Natural killer cell (primary cell): ENCODE data around the gene SCAPER. TPM values are rescaled to one million over a fixed set of nuclear protein-coding genes. Genes with fewer than 3 reads are reported as not detected.

Source experiments
- ATAC-seq, 3 donors: fragments of 150-1000 bp in 2 of 3; fragments of 200-7000 bp in 1 of 3; cut with Tn5 transposase; 1 replicate in 1 of 3; 2 replicates in 2 of 3; pipeline ENCODE4 v1.10.0; 2021; ENCODE audit warnings: mild to moderate bottlenecking in 2 of 3, moderate library complexity in 2 of 3
- DNase-seq, 2 donors: peaks; one replicate each; pipeline versions ENCODE4 v3.0.0 to v3.0.0-alpha.2; 2013 to 2021; ENCODE audit warnings: mixed read lengths in 1 of 2
- H3K27ac ChIP-seq: one replicate; pipeline ENCODE4 v1.5.1; 2013; ENCODE audit warnings: mild to moderate bottlenecking, low read length
- H3K27me3 ChIP-seq: one replicate; pipeline ENCODE4 v1.6.1; 2013; ENCODE audit warnings: low read length; ENCODE audit not compliant: control insufficient read depth, insufficient read depth
- H3K36me3 ChIP-seq: one replicate; pipeline ENCODE4 v1.6.1; 2013; ENCODE audit warnings: low read length; ENCODE audit not compliant: control insufficient read depth, insufficient read depth
- H3K4me1 ChIP-seq: one replicate; pipeline ENCODE4 v1.6.1; 2013; ENCODE audit warnings: low read length; ENCODE audit not compliant: control insufficient read depth, insufficient read depth
- H3K4me3 ChIP-seq: one replicate; pipeline ENCODE4 v1.5.1; 2013; ENCODE audit warnings: low read length
- H3K9me3 ChIP-seq: one replicate; pipeline ENCODE4 v1.6.1; 2013; ENCODE audit warnings: low read length; ENCODE audit not compliant: control insufficient read depth, insufficient read depth
- H3K27ac Mint-ChIP-seq, 2 donors: one replicate each; pipeline ENCODE4 v1.8.0; 2022; ENCODE audit warnings: mild to moderate bottlenecking in 2 of 2, mixed read lengths in 2 of 2, moderate library complexity in 1 of 2
- H3K27me3 Mint-ChIP-seq, 2 donors: one replicate each; pipeline ENCODE4 v1.8.0; 2022; ENCODE audit warnings: low read depth in 2 of 2, mixed read lengths in 2 of 2
- H3K36me3 Mint-ChIP-seq: one replicate; pipeline ENCODE4 v1.8.0; 2022; ENCODE audit warnings: mixed read lengths
- H3K4me1 Mint-ChIP-seq, 2 donors: one replicate each; pipeline ENCODE4 v1.8.0; 2022; ENCODE audit warnings: mixed read lengths in 2 of 2
- H3K4me3 Mint-ChIP-seq: one replicate; pipeline ENCODE4 v1.8.0; 2022; ENCODE audit warnings: mild to moderate bottlenecking, moderate library complexity, mixed read lengths
- H3K9me3 Mint-ChIP-seq, 2 donors: one replicate each; pipeline ENCODE4 v1.8.0; 2022; ENCODE audit warnings: mixed read lengths in 2 of 2
- WGBS: methylation state at CpG from one replicate; pipeline ENCODE4 v1.1.7; 2013; ENCODE audit warnings: missing lambda C conversion rate; ENCODE audit not compliant: insufficient coverage; 5-methylcytosine and 5-hydroxymethylcytosine counted together
- intact Hi-C: fragments of 100-400 bp; cut with micrococcal nuclease; formaldehyde crosslinking; loops from one replicate; pipeline ENCODE4 v1.14.2; 2022
- total RNA-seq, 4 donors: library from RNA; stranded (reverse); fragments of 120-200 nt in 1 of 4; gene quantifications; one replicate each; pipeline versions ENCODE4 v1.2.3 to v1.2.4, GENCODE V29; 2013 to 2022
- TF ChIP-seq, protein P1 (sequence below): fragments of 200-600 bp; IDR thresholded peaks from one replicate; pipeline ENCODE4 v1.8.0; 2022; ENCODE audit warnings: antibody characterized with exemption

SCAPER gene
- total RNA-seq, 3 donors from 2014 or later (not counting 1 experiment from before 2014, with no cell fraction given): 48.1 to 53.6 (median 51.8) TPM

DNA sequence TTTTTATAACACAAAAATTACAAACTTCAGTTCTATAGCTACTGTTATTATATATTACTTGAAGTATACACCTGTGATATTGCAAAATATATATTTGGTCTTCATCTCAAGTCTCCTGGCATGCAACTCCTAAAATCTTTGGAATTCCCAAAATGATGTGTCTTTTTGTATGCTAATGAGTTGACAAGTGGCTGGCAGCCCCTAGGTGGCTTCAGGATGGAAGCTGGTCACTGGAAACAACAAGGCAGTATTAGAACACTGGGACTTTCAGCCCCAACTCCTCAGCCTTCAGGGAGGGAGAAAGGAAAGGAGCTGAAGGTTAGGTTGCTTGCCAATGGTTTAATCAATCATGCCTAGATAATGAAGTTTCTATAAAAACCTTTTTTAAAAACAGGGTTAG is 112.0 kb downstream of the SCAPER start:
- no peak overlapping the region for H3K27ac ChIP-seq
- ATAC-seq (no peak), DNase-seq (no peak)
- H3K27ac Mint-ChIP-seq: no peak overlapping the region
- H3K27me3 ChIP-seq: no peaks in the 10 kb centered on the region
- no peaks in the 10 kb centered on the region for H3K27me3 Mint-ChIP-seq
- TF ChIP-seq, protein P1, sequence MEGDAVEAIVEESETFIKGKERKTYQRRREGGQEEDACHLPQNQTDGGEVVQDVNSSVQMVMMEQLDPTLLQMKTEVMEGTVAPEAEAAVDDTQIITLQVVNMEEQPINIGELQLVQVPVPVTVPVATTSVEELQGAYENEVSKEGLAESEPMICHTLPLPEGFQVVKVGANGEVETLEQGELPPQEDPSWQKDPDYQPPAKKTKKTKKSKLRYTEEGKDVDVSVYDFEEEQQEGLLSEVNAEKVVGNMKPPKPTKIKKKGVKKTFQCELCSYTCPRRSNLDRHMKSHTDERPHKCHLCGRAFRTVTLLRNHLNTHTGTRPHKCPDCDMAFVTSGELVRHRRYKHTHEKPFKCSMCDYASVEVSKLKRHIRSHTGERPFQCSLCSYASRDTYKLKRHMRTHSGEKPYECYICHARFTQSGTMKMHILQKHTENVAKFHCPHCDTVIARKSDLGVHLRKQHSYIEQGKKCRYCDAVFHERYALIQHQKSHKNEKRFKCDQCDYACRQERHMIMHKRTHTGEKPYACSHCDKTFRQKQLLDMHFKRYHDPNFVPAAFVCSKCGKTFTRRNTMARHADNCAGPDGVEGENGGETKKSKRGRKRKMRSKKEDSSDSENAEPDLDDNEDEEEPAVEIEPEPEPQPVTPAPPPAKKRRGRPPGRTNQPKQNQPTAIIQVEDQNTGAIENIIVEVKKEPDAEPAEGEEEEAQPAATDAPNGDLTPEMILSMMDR: no peak
- intact Hi-C loops: no loop called here
- peaks cover 19% of the 10 kb centered on the region for H3K36me3 ChIP-seq
- no peak overlapping the region for H3K4me3 Mint-ChIP-seq
- no peaks in the 10 kb centered on the region for H3K4me1 ChIP-seq
- peaks cover 28% of the 10 kb centered on the region for H3K36me3 Mint-ChIP-seq
- H3K9me3 Mint-ChIP-seq: peaks cover 0 to 5% of the 10 kb centered on the region in 2 donors
- no peaks in the 10 kb centered on the region for H3K4me1 Mint-ChIP-seq
- H3K4me3 ChIP-seq: no peak overlapping the region
- no peaks in the 10 kb centered on the region for H3K9me3 ChIP-seq

DNA sequence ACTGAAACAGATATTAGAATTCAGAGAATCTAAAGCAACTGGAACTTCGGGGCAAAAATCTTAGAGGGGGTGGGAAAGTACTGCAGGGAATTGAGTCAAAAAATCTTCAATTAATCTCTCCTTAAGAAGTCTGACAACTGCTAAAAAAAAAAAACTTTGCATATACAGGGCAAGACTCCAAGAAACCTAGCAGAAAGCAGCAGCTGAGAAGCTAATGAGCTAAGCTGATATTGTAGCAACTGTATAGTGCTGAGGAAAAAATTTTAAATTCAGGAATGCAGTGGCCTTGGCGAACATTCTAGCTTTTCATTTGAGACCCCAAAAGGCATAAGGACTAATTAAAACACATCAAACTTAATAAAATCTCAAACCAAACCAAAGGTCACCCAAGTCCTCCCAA is 113.6 kb downstream of the SCAPER start:
- intact Hi-C loops: no loop called here
- Mint-ChIP-seq H3K9me3 (peaks cover 0 to 5% of the 10 kb centered on the region in 2 donors), H3K36me3 (peaks cover 28% of the 10 kb centered on the region), H3K4me1 (no peaks in the 10 kb centered on the region), H3K4me3 (no peak overlapping the region), H3K27ac (no peak overlapping the region), H3K27me3 (no peaks in the 10 kb centered on the region)
- H3K4me3 ChIP-seq: no peak overlapping the region
- ATAC-seq (no peak), DNase-seq (no peak)
- no peaks in the 10 kb centered on the region for H3K9me3 ChIP-seq
- H3K27ac ChIP-seq: no peak overlapping the region
- 100% methylated on average over 1 of the region's 2 CpGs for WGBS
- peaks cover 19% of the 10 kb centered on the region for H3K36me3 ChIP-seq
- no peaks in the 10 kb centered on the region for H3K4me1 ChIP-seq
- H3K27me3 ChIP-seq: no peaks in the 10 kb centered on the region
- TF ChIP-seq, protein P1: no peak

DNA sequence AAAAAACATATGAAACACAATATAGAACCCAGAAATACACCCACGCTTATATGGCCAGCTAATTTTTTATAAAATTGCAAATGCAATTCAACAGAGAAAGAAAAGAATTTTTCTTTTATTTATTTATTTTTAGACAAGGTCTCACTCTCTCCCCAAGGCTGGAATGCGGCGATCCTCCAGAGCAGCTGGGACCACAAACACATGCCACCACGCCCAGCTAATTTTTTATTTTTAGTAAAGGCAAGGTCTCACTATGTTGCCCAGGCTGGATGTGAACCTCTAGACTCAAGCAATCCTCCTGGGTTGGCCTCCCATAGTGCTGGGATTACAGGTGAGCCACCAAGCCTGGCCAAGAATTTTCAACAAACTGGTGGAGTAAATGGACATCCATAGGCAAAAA is 117.9 kb downstream of the SCAPER start:
- H3K36me3 Mint-ChIP-seq: peaks cover 21% of the 10 kb centered on the region
- 86% methylated on average over 1 of the region's 4 CpGs for WGBS
- ATAC-seq: no peak

DNA sequence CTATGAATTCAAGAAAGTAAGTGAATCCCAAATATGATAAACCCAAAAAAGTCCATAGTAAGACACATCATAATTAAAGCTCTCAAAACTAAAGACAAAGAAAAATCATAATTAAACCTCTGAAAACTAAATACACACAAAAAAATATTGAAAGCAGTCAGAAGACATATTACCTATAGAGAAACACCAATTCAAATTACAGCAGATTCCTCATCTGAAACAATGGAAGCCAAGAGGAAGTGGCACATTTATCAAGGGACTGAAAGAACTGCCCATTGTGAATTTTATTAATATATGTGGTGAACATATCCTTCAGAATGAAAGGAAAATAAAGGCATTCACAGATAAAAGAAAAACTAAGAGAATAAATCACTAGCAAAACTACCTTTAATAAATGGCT is 128.2 kb downstream of the SCAPER start:
- peaks cover 6% of the 10 kb centered on the region for H3K36me3 ChIP-seq
- H3K27ac Mint-ChIP-seq: no peak overlapping the region
- H3K4me3 Mint-ChIP-seq: no peak overlapping the region
- H3K27me3 Mint-ChIP-seq: no peaks in the 10 kb centered on the region
- H3K9me3 Mint-ChIP-seq: peaks cover 2 to 9% of the 10 kb centered on the region in 2 donors
- H3K36me3 Mint-ChIP-seq: peaks cover 16% of the 10 kb centered on the region
- intact Hi-C loops: no loop called here
- H3K4me1 Mint-ChIP-seq: no peaks in the 10 kb centered on the region
- no peak for DNase-seq
- H3K27me3 ChIP-seq: no peaks in the 10 kb centered on the region
- ATAC-seq: no peak
- no peak overlapping the region for H3K4me3 ChIP-seq
- TF ChIP-seq, protein P1: no peak
- H3K27ac ChIP-seq: no peak overlapping the region
- no peaks in the 10 kb centered on the region for H3K4me1 ChIP-seq
- H3K9me3 ChIP-seq: no peaks in the 10 kb centered on the region

More for the DNA sequence above, 117.9 kb downstream of the SCAPER start:
- Histone ChIP-seq H3K27me3 (no peaks in the 10 kb centered on the region), H3K4me3 (no peak overlapping the region), H3K4me1 (no peaks in the 10 kb centered on the region), H3K27ac (no peak overlapping the region), H3K36me3 (peaks cover 6% of the 10 kb centered on the region), H3K9me3 (no peaks in the 10 kb centered on the region)
- H3K4me3 Mint-ChIP-seq: no peak overlapping the region
- intact Hi-C loops: no loop called here
- TF ChIP-seq, protein P1: no peak
- H3K27me3 Mint-ChIP-seq: no peaks in the 10 kb centered on the region
- no peak for DNase-seq
- peaks cover 0 to 5% of the 10 kb centered on the region in 2 donors for H3K9me3 Mint-ChIP-seq
- H3K4me1 Mint-ChIP-seq: peaks cover 5 to 6% of the 10 kb centered on the region in 2 donors
- H3K27ac Mint-ChIP-seq: no peak overlapping the region
